Naive thymus-derived CD4-positive, alpha-beta T cell (primary cell): ENCODE measurements around the gene CCL28. TPM values are rescaled to one million over a fixed set of nuclear protein-coding genes. Genes with fewer than 3 reads are reported as not detected.

Experiments
- ATAC-seq: fragments of 150-1000 bp; cut with Tn5 transposase; 2 replicates; pipeline ENCODE4 v1.10.0; 2021; ENCODE audit warnings: mild to moderate bottlenecking, moderate library complexity
- CTCF ChIA-PET: fragments of 350-600 bp; sonication (Branson Sonifier 250); formaldehyde crosslinking; loops from one replicate; lab custom pipeline; 2021; ENCODE audit warnings: antibody characterized with exemption; lab: Charles Lee
- POLR2A ChIA-PET: fragments of 350-600 bp; sonication (Branson Sonifier 250); formaldehyde crosslinking; loops from one replicate; lab custom pipeline; 2021; ENCODE audit warnings: antibody characterized with exemption, inconsistent platforms; lab: Charles Lee
- DNase-seq, 9 donors: peaks; one replicate each; pipeline versions ENCODE4 v3.0.0 to v3.0.0-alpha.2; 2020 to 2022; ENCODE audit warnings: mixed read lengths in 1 of 9
- H3K27ac ChIP-seq: one replicate; pipeline ENCODE4 v1.7.0; 2013; ENCODE audit warnings: mild to moderate bottlenecking, low read depth, low read length, moderate library complexity
- H3K27me3 ChIP-seq, 2 donors: one replicate each; pipeline ENCODE4 v1.7.0; 2013; ENCODE audit warnings: low read length in 2 of 2, mild to moderate bottlenecking in 2 of 2, moderate library complexity in 2 of 2; ENCODE audit not compliant: control insufficient read depth in 2 of 2, insufficient read depth in 2 of 2
- H3K36me3 ChIP-seq, 3 experiments: 1 replicate in 2 of 3; 2 replicates in 1 of 3; pipeline ENCODE4 v1.7.0; 2013; ENCODE audit warnings: low read length in 3 of 3, mild to moderate bottlenecking in 3 of 3, moderate library complexity in 1 of 3; ENCODE audit not compliant: insufficient read depth in 3 of 3, control insufficient read depth in 2 of 3
- H3K4me1 ChIP-seq, 2 donors: one replicate each; pipeline ENCODE4 v1.7.0; 2013; ENCODE audit warnings: low read length in 2 of 2, mild to moderate bottlenecking in 2 of 2, moderate library complexity in 1 of 2; ENCODE audit not compliant: control insufficient read depth in 2 of 2, insufficient read depth in 2 of 2
- H3K4me3 ChIP-seq: 2 replicates; pipeline ENCODE4 v1.7.0; 2013; ENCODE audit warnings: mild to moderate bottlenecking, low read length
- H3K9me3 ChIP-seq, 3 experiments: 1 replicate in 2 of 3; 2 replicates in 1 of 3; pipeline ENCODE4 v1.7.0; 2013; ENCODE audit warnings: low read length in 3 of 3; ENCODE audit not compliant: control insufficient read depth in 2 of 3
- H3K27ac Mint-ChIP-seq, 9 donors: one replicate each; pipeline ENCODE4 v1.8.0; 2020 to 2022; ENCODE audit warnings: mixed read lengths in 9 of 9, mild to moderate bottlenecking in 8 of 9, moderate library complexity in 5 of 9, inconsistent platforms in 2 of 9
- H3K27me3 Mint-ChIP-seq, 5 donors: one replicate each; pipeline ENCODE4 v1.8.0; 2021 to 2022; ENCODE audit warnings: mixed read lengths in 5 of 5, mild to moderate bottlenecking in 1 of 5
- H3K36me3 Mint-ChIP-seq, 5 donors: one replicate each; pipeline ENCODE4 v1.8.0; 2020 to 2022; ENCODE audit warnings: mixed read lengths in 5 of 5, mild to moderate bottlenecking in 3 of 5, inconsistent platforms in 1 of 5
- H3K4me1 Mint-ChIP-seq, 7 donors: one replicate each; pipeline ENCODE4 v1.8.0; 2020 to 2022; ENCODE audit warnings: mixed read lengths in 7 of 7, mild to moderate bottlenecking in 3 of 7, inconsistent platforms in 1 of 7
- H3K4me3 Mint-ChIP-seq, 10 donors: one replicate each; pipeline ENCODE4 v1.8.0; 2020 to 2022; ENCODE audit warnings: mild to moderate bottlenecking in 10 of 10, mixed read lengths in 10 of 10, moderate library complexity in 6 of 10, inconsistent platforms in 2 of 10
- H3K9me3 Mint-ChIP-seq, 11 donors: one replicate each; pipeline ENCODE4 v1.8.0; 2020 to 2022; ENCODE audit warnings: mixed read lengths in 11 of 11, mild to moderate bottlenecking in 4 of 11, inconsistent platforms in 1 of 11, moderate library complexity in 1 of 11
- intact Hi-C, 2 donors: fragments of 100-400 bp; cut with micrococcal nuclease; formaldehyde crosslinking; loops; one replicate each; pipeline ENCODE4 v1.15.1; 2023
- polyA plus RNA-seq, 2 donors: library from polyadenylated mRNA; unstranded; fragments of 300-500 nt; fragmentation: Illumina TruSeq; gene quantifications; one replicate each; pipeline ENCODE4 v1.2.3, GENCODE V29; 2021
- total RNA-seq, 6 experiments: library from RNA in 5 of 6; stranded (reverse) in 5 of 6; gene quantifications; 1 replicate in 5 of 6; 2 replicates in 1 of 6; pipeline ENCODE4 v1.2.3 and lab custom pipeline; 2021 to 2026

CCL28 gene
- total and polyA plus RNA-seq, 7 experiments from 2014 or later: 9.8 to 23.2 (median 17.3) TPM

DNA sequence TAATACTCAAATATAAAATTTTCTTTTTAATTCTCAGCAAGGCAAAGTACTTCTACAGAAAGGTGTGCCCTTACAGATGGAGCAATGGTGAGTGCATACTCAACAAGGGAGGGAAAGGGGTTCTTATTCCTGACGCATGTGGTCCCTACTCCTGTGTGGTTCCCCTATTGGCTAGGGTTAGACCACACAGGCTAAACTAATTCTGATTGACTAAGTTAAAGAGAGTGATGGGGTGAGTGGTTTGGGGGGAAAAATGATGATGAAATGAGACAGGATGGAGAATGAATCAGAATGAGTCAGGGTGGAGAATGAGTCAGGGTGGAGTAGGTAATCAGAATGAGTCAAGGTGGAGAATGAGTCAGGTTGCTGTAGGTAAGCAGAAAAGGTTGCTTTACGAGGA lies 76.0 kb downstream of the CCL28 start:
- H3K27ac ChIP-seq: no peak overlapping the region
- Mint-ChIP-seq H3K4me1 (peaks cover 0 to 7% (median 0%) of the 10 kb centered on the region in 7 donors), H3K9me3 (peaks cover 15 to 78% (median 33%) of the 10 kb centered on the region in 11 donors), H3K4me3 (no peak overlapping the region), H3K27ac (no peak overlapping the region), H3K27me3 (peaks cover 0 to 52% (median 33%) of the 10 kb centered on the region in 5 donors), H3K36me3 (peaks cover 0 to 20% (median 5%) of the 10 kb centered on the region in 5 donors)
- H3K4me1 ChIP-seq: no peaks in the 10 kb centered on the region
- no peaks in the 10 kb centered on the region for H3K36me3 ChIP-seq
- DNase-seq (no peak), ATAC-seq (no peak)
- ChIA-PET CTCF (no interaction called here), POLR2A (no interaction called here)
- H3K4me3 ChIP-seq: no peak overlapping the region
- intact Hi-C loops: no loop called here
- H3K27me3 ChIP-seq: no peaks in the 10 kb centered on the region
- peaks cover 0 to 16% (median 0%) of the 10 kb centered on the region in 3 experiments for H3K9me3 ChIP-seq

GRCh38 chr5:43335681-43336080 lies 76.5 kb downstream of the CCL28 start:
- no peaks in the 10 kb centered on the region for H3K27me3 ChIP-seq
- DNase-seq: no peak
- peaks cover 0 to 52% (median 34%) of the 10 kb centered on the region in 5 donors for H3K27me3 Mint-ChIP-seq

GRCh38 chr5:43332401-43332800 lies 79.8 kb downstream of the CCL28 start:
- H3K27me3 Mint-ChIP-seq: peaks cover 0 to 33% (median 21%) of the 10 kb centered on the region in 5 donors
- peaks cover 10 to 53% (median 22%) of the 10 kb centered on the region in 11 donors for H3K9me3 Mint-ChIP-seq
- Histone ChIP-seq H3K4me3 (no peak overlapping the region), H3K9me3 (peaks cover 0 to 12% (median 0%) of the 10 kb centered on the region in 3 experiments), H3K27me3 (no peaks in the 10 kb centered on the region), H3K27ac (no peak overlapping the region), H3K36me3 (no peaks in the 10 kb centered on the region), H3K4me1 (no peaks in the 10 kb centered on the region)
- H3K4me3 Mint-ChIP-seq: no peak overlapping the region
- H3K36me3 Mint-ChIP-seq: peaks cover 0 to 15% (median 0%) of the 10 kb centered on the region in 5 donors
- ChIA-PET CTCF (no interaction called here), POLR2A (no interaction called here)
- H3K4me1 Mint-ChIP-seq: peaks cover 0 to 2% (median 0%) of the 10 kb centered on the region in 7 donors
- H3K27ac Mint-ChIP-seq: no peak overlapping the region
- intact Hi-C loops: no loop called here
- DNase-seq (no peak), ATAC-seq (no peak)

More at GRCh38 chr5:43335681-43336080, 76.5 kb downstream of the CCL28 start:
- H3K9me3 ChIP-seq: peaks cover 0 to 14% (median 0%) of the 10 kb centered on the region in 3 experiments
- Mint-ChIP-seq H3K27ac (no peak overlapping the region), H3K36me3 (peaks cover 0 to 20% (median 5%) of the 10 kb centered on the region in 5 donors), H3K9me3 (peaks cover 15 to 75% (median 33%) of the 10 kb centered on the region in 11 donors), H3K4me3 (no peak overlapping the region), H3K4me1 (peaks cover 0 to 7% (median 0%) of the 10 kb centered on the region in 7 donors)
- no peaks in the 10 kb centered on the region for H3K36me3 ChIP-seq
- no peak overlapping the region for H3K4me3 ChIP-seq
- H3K27ac ChIP-seq: no peak overlapping the region
- ChIA-PET POLR2A (no interaction called here), CTCF (no interaction called here)
- no peaks in the 10 kb centered on the region for H3K4me1 ChIP-seq
- no peak for ATAC-seq
- intact Hi-C loops: no loop called here

Other genes starting within 250 kb of the CCL28 start
- under 1 TPM; 0.40 to 0.97 (median 0.61) TPM for gene NIM1K, start 220.2 kb downstream of the CCL28 start, total RNA-seq
- under 1 TPM; 0.18 to 0.46 TPM for gene NIM1K, start 220.2 kb downstream of the CCL28 start, polyA plus RNA-seq
- 10 to 100 TPM; 32.2 to 77.5 (median 48.2) TPM for gene HMGCS1, start 99.0 kb downstream of the CCL28 start, total RNA-seq
- 1 to 10 TPM; 8.9 to 9.0 TPM for gene HMGCS1, start 99.0 kb downstream of the CCL28 start, polyA plus RNA-seq
- 10 to 100 TPM in 4 of 5 experiments, 1 to 10 TPM in 1; 8.5 to 19.5 (median 12.7) TPM for gene TMEM267, start 71.5 kb upstream of the CCL28 start, total RNA-seq
- gene TMEM267, start 71.5 kb upstream of the CCL28 start, polyA plus RNA-seq: 10 to 100 TPM; 21.2 to 21.8 TPM
- gene C5orf34, start 102.8 kb upstream of the CCL28 start, total RNA-seq: 1 to 10 TPM; 1.1 to 5.2 (median 3.3) TPM
- 1 to 10 TPM in 1 of 2 donors, under 1 TPM in 1; 0.77 to 1.1 TPM for gene C5orf34, start 102.8 kb upstream of the CCL28 start, polyA plus RNA-seq
- 10 to 100 TPM; 20.7 to 41.7 (median 39.2) TPM for gene PAIP1, start 144.7 kb upstream of the CCL28 start, total RNA-seq
- 10 to 100 TPM; 34.8 to 47.8 TPM for gene PAIP1, start 144.7 kb upstream of the CCL28 start, polyA plus RNA-seq
- 10 to 100 TPM; 42.5 to 73.5 (median 60.7) TPM for gene NNT, start 190.8 kb upstream of the CCL28 start, total RNA-seq
- gene NNT, start 190.8 kb upstream of the CCL28 start, polyA plus RNA-seq: 10 to 100 TPM; 47.4 to 48.8 TPM